ENCODE data around the gene RTKN2.

Gene RTKN2

GRCh38 chr10:62230344-62231121, 38.1 kb downstream of the RTKN2 start:
- Histone ChIP-seq H3K9ac (ENCODE audit: low read depth, low read length) (no peak overlapping the region), H3K27me3 (ENCODE audit: control insufficient read depth, insufficient read depth, low read length) (no peaks in the 10 kb centered on the region), H3K36me3 (ENCODE audit: control insufficient read depth, insufficient read depth, low read length) (0 out of 2 replicates have a peak, but pooled peaks cover 10% of the 10 kb centered on the region), H3K4me3 (ENCODE audit: low read depth, low read length) (no peak overlapping the region), H3K27ac (ENCODE audit: low read depth, low read length) (no peak overlapping the region), H3K4me1 (ENCODE audit: control insufficient read depth, insufficient read depth, low read length) (peaks cover 5% of the 10 kb centered on the region; the same call in 1 of the 2 replicates), H3K9me3 (ENCODE audit: control insufficient read depth, insufficient read depth, low read length) (no peaks in the 10 kb centered on the region)

GRCh38 chr10:62225362-62225761, 43.3 kb downstream of the RTKN2 start:
- Histone ChIP-seq H3K27ac (ENCODE audit: low read depth, low read length) (no peak overlapping the region), H3K4me3 (ENCODE audit: low read depth, low read length) (no peak overlapping the region), H3K9me3 (ENCODE audit: control insufficient read depth, insufficient read depth, low read length) (no peaks in the 10 kb centered on the region), H3K36me3 (ENCODE audit: control insufficient read depth, insufficient read depth, low read length) (0 out of 2 replicates have a peak, but pooled peaks cover 10% of the 10 kb centered on the region), H3K9ac (ENCODE audit: low read depth, low read length) (no peak overlapping the region), H3K27me3 (ENCODE audit: control insufficient read depth, insufficient read depth, low read length) (no peaks in the 10 kb centered on the region), H3K4me1 (ENCODE audit: control insufficient read depth, insufficient read depth, low read length) (peaks cover 5% of the 10 kb centered on the region; the same call in 1 of the 2 replicates)

GRCh38 chr10:62224606-62225005, 44.0 kb downstream of the RTKN2 start:
- Histone ChIP-seq H3K4me3 (ENCODE audit: low read depth, low read length) (no peak overlapping the region), H3K27me3 (ENCODE audit: control insufficient read depth, insufficient read depth, low read length) (no peaks in the 10 kb centered on the region), H3K27ac (ENCODE audit: low read depth, low read length) (no peak overlapping the region), H3K36me3 (ENCODE audit: control insufficient read depth, insufficient read depth, low read length) (0 out of 2 replicates have a peak, but pooled peaks cover 10% of the 10 kb centered on the region), H3K9ac (ENCODE audit: low read depth, low read length) (no peak overlapping the region), H3K9me3 (ENCODE audit: control insufficient read depth, insufficient read depth, low read length) (no peaks in the 10 kb centered on the region), H3K4me1 (ENCODE audit: control insufficient read depth, insufficient read depth, low read length) (peaks cover 5% of the 10 kb centered on the region; the same call in 1 of the 2 replicates)

GRCh38 chr10:62217683-62218082, 51.0 kb downstream of the RTKN2 start:
- no peak overlapping the region for H3K27ac ChIP-seq (ENCODE audit: low read depth, low read length)
- no peaks in the 10 kb centered on the region for H3K4me1 ChIP-seq (ENCODE audit: control insufficient read depth, insufficient read depth, low read length)
- no peak overlapping the region for H3K9ac ChIP-seq (ENCODE audit: low read depth, low read length)
- H3K27me3 ChIP-seq (ENCODE audit: control insufficient read depth, insufficient read depth, low read length): no peaks in the 10 kb centered on the region
- peaks cover 7% of the 10 kb centered on the region for H3K36me3 ChIP-seq (ENCODE audit: control insufficient read depth, insufficient read depth, low read length)
- H3K4me3 ChIP-seq (ENCODE audit: low read depth, low read length): no peak overlapping the region
- H3K9me3 ChIP-seq (ENCODE audit: control insufficient read depth, insufficient read depth, low read length): no peaks in the 10 kb centered on the region

GRCh38 chr10:62214364-62214874, 54.2 kb downstream of the RTKN2 start:
- H3K27ac ChIP-seq (ENCODE audit: low read depth, low read length): no peak overlapping the region
- no peak overlapping the region for H3K9ac ChIP-seq (ENCODE audit: low read depth, low read length)
- no peaks in the 10 kb centered on the region for H3K27me3 ChIP-seq (ENCODE audit: control insufficient read depth, insufficient read depth, low read length)
- H3K36me3 ChIP-seq (ENCODE audit: control insufficient read depth, insufficient read depth, low read length): peaks cover 7% of the 10 kb centered on the region
- H3K4me1 ChIP-seq (ENCODE audit: control insufficient read depth, insufficient read depth, low read length): no peaks in the 10 kb centered on the region
- no peaks in the 10 kb centered on the region for H3K9me3 ChIP-seq (ENCODE audit: control insufficient read depth, insufficient read depth, low read length)
- H3K4me3 ChIP-seq (ENCODE audit: low read depth, low read length): no peak overlapping the region

GRCh38 chr10:62205750-62206399, 62.8 kb downstream of the RTKN2 start:
- Histone ChIP-seq H3K9ac (ENCODE audit: low read depth, low read length) (no peak overlapping the region), H3K36me3 (ENCODE audit: control insufficient read depth, insufficient read depth, low read length) (peaks cover 12% of the 10 kb centered on the region), H3K27ac (ENCODE audit: low read depth, low read length) (no peak overlapping the region), H3K4me3 (ENCODE audit: low read depth, low read length) (no peak overlapping the region), H3K9me3 (ENCODE audit: control insufficient read depth, insufficient read depth, low read length) (no peaks in the 10 kb centered on the region), H3K27me3 (ENCODE audit: control insufficient read depth, insufficient read depth, low read length) (no peaks in the 10 kb centered on the region), H3K4me1 (ENCODE audit: control insufficient read depth, insufficient read depth, low read length) (no peaks in the 10 kb centered on the region)

GRCh38 chr10:62199584-62199983, 69.1 kb downstream of the RTKN2 start:
- Histone ChIP-seq H3K4me1 (ENCODE audit: control insufficient read depth, insufficient read depth, low read length) (peaks cover 4% of the 10 kb centered on the region; the same call in 1 of the 2 replicates), H3K9me3 (ENCODE audit: control insufficient read depth, insufficient read depth, low read length) (no peaks in the 10 kb centered on the region), H3K27ac (ENCODE audit: low read depth, low read length) (no peak overlapping the region), H3K36me3 (ENCODE audit: control insufficient read depth, insufficient read depth, low read length) (peaks cover 46% of the 10 kb centered on the region), H3K4me3 (ENCODE audit: low read depth, low read length) (no peak overlapping the region), H3K9ac (ENCODE audit: low read depth, low read length) (no peak overlapping the region), H3K27me3 (ENCODE audit: control insufficient read depth, insufficient read depth, low read length) (no peaks in the 10 kb centered on the region)

- Histone ChIP-seq H3K4me3 (ENCODE audit: low read depth, low read length) (no peak overlapping the region), H3K27me3 (ENCODE audit: control insufficient read depth, insufficient read depth, low read length) (no peaks in the 10 kb centered on the region), H3K27ac (ENCODE audit: low read depth, low read length) (no peak overlapping the region), H3K36me3 (ENCODE audit: control insufficient read depth, insufficient read depth, low read length) (peaks cover 41% of the 10 kb centered on the region), H3K4me1 (ENCODE audit: control insufficient read depth, insufficient read depth, low read length) (peaks cover 9% of the 10 kb centered on the region; the same call in 1 of the 2 replicates), H3K9me3 (ENCODE audit: control insufficient read depth, insufficient read depth, low read length) (no peaks in the 10 kb centered on the region), H3K9ac (ENCODE audit: low read depth, low read length) (no peak overlapping the region)
Measured at GRCh38 chr10:62196528-62196927, 72.1 kb downstream of the RTKN2 start.

GRCh38 chr10:62195675-62195926, 73.0 kb downstream of the RTKN2 start:
- Histone ChIP-seq H3K36me3 (ENCODE audit: control insufficient read depth, insufficient read depth, low read length) (peaks cover 41% of the 10 kb centered on the region), H3K27ac (ENCODE audit: low read depth, low read length) (no peak overlapping the region), H3K27me3 (ENCODE audit: control insufficient read depth, insufficient read depth, low read length) (no peaks in the 10 kb centered on the region), H3K9me3 (ENCODE audit: control insufficient read depth, insufficient read depth, low read length) (no peaks in the 10 kb centered on the region), H3K4me1 (ENCODE audit: control insufficient read depth, insufficient read depth, low read length) (peaks cover 9% of the 10 kb centered on the region; the same call in 1 of the 2 replicates), H3K9ac (ENCODE audit: low read depth, low read length) (no peak overlapping the region), H3K4me3 (ENCODE audit: low read depth, low read length) (no peak overlapping the region)

GRCh38 chr10:62194924-62195674, 73.5 kb downstream of the RTKN2 start:
- Histone ChIP-seq H3K9me3 (ENCODE audit: control insufficient read depth, insufficient read depth, low read length) (no peaks in the 10 kb centered on the region), H3K9ac (ENCODE audit: low read depth, low read length) (no peak overlapping the region), H3K27me3 (ENCODE audit: control insufficient read depth, insufficient read depth, low read length) (no peaks in the 10 kb centered on the region), H3K4me3 (ENCODE audit: low read depth, low read length) (no peak overlapping the region), H3K4me1 (ENCODE audit: control insufficient read depth, insufficient read depth, low read length) (peaks cover 9% of the 10 kb centered on the region; the same call in 1 of the 2 replicates), H3K27ac (ENCODE audit: low read depth, low read length) (no peak overlapping the region), H3K36me3 (ENCODE audit: control insufficient read depth, insufficient read depth, low read length) (peaks cover 41% of the 10 kb centered on the region)

All from HUES48 (cell line).